Stimulated activated CD8-positive, alpha-beta memory T cell treated with anti-CD3 and anti-CD28 coated beads, Interleukin-7, amount 100 ng/mL, for 1 hour (primary cell): ENCODE data around the gene FGF1.

ENCODE experiments used
- DNase-seq, 2 donors: peaks; one replicate each; pipeline ENCODE4 v3.0.0-alpha.2; 2020; ENCODE audit warnings: low read depth in 2 of 2

FGF1 gene

DNA sequence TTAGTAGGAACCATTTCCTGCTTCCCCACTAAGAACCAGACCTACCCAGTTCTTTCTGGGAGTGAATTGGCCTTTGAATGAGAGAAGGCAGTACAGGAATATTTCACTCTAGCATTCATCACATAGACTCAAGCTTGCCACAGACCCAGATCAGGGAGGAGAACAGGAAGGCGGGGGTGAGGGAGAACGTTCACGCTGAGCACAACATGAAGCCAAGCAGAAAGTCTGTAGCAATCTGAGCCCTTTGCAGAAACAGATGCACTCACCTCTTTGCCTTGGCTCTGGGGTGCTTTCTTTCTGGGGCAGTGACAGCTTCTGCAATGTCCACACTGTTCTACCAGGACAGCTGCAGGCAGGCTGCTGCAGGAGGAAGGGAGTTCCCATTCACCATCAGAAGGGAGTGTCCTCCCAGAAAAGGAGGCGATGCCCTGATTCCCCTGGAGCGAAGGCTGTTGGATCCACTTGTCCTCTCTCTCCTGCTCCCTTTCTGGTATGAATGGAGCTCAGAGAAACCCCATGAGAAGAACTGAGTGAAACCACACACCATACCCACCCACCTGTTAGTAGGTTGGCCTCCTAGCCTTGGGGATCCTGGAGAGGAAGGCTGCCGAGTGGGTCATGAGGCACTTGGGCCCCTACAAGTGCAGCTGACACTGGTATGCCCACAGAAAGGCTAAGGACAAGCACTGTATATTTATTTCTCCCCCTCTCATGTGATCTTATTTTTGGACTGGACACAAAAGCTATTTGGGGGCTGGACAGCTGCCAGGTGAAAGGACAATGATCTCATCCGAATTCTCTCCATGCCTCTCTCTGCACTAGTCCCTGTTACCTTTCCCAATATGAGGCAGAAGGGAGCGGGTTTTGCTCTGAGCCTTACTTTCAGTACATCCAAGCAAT lies 11.7 kb upstream of the FGF1 start:
- no peak for DNase-seq

DNA sequence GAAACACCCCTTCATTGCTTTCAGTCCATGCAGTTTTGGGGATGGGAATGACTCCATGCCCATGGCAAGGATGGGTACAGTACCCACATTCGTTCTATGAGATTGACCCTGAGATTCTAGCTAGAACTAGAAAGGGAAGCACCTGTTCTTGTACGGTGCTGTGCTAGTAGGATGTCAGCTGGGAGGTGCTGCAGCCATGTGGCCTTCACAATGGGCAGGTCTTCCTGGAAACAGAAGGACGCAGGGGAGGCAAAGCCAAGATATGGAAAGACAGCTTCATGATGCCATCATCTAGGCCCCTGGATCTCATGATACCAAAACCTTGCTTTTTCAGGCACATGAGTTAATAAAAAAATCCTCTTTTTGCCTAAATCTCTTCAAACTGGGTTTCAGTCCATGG lies 10.5 kb upstream of the FGF1 start:
- no peak for DNase-seq

DNA sequence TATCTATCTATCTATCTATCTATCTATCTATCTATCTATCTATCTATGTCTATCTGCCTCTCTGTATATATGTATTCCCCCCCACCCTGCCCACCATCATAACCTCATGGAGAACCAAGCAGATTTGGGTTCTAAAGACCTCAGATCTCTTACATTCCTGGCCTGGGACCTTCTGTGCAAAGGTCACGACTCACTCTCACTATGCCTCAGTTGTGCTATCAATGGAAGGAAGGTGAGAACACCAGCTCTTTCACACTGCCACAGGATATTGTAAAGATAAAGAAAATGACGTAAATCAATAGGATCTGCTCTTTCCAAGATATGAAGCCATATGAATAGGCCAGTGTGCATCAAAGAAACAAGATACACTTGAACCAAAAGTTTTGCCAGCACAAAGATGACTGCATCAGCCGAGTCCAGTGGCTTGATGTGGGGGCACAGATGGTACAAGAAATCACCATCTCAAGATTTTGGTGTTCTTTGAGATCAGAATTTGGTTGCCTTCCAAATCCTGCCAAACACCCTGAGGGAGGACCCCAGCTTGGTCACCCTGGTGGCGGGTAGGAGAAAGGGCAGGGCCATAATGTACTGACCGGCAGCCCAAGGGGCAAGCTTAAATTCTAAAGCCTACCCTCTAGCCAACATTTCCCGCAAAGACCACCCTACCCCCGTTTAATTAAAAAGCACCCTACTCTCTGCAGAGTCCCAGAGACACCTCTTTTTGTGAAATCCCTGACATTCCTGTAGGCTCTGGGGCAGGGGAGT lies 8.4 kb upstream of the FGF1 start:
- no peak for DNase-seq

DNA sequence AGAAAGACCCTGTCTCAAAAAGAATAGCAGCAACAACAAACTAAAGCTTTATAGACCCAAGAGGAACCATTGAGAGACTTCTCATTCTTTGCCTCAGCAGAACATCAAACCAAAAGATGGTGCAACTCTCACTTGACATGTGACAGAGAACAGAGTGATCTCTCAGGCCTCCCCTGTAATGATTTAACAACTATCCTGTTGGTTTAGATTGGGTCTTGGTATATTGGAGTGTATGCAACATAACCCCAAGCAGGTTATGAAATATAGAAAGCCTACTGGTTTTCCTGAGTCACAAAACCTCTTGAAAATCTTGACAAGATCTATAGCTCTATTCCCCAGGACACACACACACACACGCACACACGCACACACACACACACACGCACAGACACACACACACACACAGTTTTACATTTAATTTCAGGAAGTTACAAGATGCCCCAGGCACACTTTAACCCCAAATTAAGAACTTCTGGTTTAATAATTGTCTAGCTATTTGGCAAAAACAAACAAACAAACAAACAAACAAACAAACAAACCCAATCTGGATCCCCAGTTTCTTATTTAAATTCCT lies 6.5 kb upstream of the FGF1 start:
- no peak for DNase-seq

DNA sequence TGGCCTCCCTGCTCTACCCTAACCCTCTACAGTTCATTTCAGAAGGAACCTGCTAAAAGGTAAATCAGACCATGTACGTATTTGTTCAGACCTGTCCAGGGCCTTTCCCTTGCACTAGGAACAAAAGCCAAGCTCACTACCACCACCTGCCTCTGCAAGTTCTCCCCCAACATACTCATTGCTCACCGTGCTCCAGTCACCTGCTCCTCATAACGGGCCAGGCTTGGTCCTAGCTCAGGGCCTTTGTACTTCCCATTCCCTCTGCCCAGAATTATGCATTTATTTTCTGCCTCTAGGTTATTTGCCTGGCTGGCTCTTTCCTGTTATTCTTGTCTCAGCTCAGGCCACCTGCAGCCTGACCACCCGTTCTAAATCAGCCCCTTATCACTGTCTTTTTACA lies 4.8 kb upstream of the FGF1 start:
- no peak for DNase-seq

DNA sequence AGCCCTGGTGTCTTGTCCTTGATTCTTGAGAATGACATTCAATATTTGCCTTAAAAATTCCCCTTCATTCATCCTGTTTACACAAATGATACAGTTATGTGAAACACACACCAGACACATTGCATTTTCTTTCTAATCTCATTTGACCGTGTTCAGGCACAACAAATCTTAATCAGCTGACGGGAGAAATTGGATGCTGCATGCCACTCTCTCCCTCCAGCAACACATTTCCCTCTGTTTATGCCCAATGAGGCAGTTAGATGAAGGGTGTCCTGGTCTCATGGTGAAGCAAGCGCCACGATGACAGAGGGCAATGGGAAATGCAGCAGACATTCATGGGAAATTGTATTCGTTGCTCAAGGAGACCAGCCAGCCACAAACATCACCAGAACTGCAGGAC lies 3.2 kb upstream of the FGF1 start:
- DNase-seq: no peak

DNA sequence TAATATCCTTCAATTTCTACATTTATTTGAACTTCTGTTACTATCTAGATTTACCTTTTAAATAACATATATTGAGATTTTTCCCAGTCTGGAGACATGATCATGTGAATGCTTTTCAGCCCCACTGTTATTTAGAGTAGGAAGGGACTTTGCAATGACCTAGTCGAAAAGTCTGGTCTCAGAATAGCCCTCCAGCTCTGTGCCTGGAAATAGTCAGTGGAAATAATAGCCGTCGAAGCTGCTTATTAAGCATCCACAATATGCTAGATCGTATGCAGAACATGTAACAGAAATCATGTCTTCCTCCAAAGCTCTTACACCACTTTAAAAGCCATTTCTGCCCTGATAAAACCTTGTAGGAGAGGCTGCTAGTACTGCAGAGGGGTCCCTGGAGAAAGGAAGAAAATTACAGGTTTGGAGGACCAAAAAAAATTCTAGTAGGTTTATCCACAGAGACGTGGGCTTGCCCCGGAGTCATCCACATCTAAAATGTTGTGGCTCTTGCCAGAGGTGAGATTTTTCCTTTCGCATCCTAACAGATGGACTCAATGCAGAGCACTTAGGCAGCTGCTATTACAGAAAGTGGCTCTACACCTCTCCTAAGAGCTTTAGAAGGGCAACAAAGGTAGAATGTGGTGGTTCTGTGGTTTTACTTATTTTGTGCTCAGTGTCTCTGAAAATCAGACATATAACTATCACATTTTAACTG lies 2.5 kb upstream of the FGF1 start:
- DNase-seq: no peak

DNA sequence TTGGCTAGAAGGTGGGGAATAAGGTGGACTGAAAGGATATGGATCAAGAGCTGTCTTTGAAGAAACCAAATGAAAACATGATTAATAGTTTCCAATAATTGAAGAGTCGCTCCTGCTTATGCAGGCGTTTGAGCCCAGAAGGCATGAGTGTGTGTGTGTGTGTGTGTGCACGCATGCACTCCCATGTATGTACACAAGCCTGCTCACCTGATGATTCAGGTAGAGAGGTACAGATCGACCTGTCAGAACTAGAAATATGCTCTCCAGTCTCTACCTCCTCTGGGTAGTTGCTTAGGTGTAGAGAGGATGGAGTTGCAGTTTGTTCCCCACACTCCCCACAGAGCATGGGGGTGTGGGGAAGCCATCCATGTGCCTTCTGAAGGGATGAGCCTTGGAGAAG lies 1.1 kb upstream of the FGF1 start:
- no peak for DNase-seq

DNA sequence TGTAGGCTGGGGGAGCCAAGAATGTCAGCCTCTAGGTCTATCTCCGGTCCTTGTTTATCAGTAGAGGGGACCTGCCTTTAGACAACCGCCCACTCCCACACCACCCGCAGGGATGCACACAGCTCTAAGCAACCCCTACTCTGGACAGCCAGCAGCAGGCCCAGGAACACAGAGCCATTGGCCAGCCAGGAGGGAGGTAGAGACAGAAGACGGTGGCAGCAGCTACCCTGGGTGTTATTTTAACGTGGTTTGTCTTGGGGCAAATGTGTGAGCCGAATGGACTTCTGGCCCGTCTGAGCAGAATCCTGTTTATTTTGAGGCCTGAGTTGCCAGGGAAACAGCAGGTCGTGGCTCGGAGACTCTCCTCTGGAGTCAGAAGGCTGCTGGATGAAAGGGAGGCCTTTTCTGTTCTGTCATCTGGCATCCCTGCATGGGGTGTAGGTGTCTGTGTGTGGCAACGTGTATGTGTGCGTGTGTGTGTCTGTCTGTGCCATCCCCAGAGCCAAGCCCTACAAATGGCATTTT lies 382 bp upstream of the FGF1 start:
- no peak for DNase-seq

DNA sequence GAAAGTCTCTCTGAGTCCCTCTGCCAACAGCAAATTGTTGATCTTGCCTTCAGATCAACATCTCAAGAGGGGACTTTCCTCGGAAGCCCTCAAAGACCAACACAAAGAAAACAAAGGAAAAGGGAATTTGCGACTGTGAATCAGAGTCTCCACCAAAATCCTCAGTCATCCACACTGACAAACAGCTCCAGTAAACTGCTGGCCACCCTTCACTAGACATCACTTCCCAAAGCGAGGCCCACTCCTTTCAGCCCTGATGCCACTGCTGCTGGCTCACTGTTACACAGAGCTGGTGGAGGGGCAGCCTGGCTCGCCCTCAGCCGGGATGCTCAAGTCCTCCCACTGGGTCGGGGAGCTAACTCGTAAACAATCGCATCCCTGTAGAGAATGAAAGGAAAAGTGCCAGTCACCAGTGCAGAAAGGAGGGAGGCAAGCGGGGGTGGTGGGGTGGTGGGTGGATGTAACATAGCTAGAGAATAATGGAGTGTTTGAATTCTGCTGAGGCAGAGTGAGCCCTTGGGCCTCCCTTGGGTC lies 1.3 kb downstream of the FGF1 start:
- no peak for DNase-seq

DNA sequence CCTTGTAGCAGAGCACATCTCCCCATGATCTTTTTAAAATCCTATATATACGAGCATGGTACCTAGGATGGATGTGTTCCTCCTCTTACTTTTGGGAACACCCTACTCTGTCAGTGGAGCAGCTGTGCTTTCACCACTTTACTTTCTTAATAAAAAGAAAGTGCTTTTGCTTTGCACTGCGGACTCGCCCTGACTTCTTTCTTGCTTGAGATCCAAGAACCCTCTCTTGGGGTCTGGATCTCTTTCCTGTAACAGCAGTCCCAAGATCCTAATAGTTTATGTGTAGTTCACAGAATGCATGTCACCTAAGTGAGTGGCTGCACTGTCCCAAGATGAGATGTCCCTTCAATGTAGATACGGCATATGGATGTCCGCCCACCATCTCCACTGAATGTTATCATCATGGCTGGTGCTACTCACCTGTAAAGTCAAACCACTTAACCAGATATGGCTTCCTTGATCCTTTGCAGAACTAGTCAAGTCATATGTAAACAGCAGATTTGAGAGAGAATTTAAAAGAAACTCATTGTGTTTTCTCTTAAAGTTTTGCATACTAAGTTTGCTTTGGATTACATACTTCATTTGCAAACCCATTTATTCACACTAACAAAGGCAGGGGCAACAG lies 1.9 kb downstream of the FGF1 start:
- no peak for DNase-seq

DNA sequence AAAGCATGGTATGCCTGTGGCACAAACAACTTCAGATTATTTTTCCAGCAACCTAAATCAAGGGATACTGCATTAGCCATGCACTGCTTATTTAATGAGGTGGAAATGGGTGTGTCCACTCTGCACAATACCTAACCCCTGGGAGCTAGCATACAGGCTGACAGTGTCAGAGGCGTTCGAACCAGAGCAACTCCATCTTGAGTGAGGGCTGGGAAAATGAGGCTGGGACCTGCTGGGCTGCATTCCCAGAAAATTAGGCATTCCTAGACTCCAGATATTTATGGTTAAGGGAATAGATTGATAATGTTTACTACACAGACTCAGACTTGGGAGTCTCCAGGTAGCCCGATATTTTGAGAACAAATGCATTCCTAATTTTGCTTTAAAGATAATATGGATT lies 2.8 kb downstream of the FGF1 start:
- no peak for DNase-seq

DNA sequence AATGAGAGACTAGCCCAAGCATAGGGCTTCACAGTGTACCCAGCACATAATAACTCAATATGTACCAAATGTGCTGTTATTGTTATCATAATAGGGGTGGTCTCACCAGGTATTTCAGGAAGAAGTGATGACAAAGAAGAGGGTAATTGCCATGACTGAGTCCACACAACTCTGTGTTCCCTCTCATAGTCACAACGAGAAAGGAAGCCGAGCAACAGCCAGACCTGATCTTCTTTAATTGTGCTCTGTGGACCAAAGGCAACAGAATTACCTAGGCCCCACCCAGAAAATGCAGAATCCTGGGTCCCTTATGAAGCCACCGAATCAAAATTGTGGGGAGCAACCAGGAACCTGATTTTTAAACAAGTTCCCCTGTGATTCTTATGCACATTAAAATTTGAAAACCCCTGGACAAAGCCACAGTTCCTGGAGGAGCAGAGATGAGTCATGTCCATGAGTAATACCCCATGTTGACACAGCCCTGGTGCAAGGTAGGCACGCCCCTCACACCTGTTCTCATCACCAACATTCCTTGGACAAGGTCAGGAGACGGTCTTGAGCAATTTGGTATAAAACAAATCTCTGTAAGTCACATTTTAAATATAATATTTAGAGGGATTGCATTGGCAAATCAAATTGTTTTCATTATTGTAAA lies 5.2 kb downstream of the FGF1 start:
- DNase-seq: no peak

DNA sequence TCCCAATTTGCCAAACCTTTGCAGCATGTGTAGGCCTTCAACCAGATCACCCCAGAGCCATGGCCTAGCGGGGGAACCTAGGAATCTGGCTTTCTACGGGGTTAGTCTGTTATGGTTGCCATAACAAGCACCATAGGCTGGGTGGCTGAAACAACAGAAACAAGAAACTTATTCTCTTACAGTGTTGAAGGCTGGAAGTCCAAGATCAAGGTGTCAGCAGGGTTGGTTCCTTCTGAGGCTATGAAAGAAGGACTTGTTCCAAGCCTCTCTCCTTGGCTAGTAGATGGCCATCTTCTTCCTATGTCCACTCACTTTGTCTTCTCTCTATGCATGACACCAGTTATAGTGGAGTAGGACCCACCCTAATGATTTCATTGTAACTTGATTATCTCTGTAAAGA lies 6.1 kb downstream of the FGF1 start:
- no peak for DNase-seq

DNA sequence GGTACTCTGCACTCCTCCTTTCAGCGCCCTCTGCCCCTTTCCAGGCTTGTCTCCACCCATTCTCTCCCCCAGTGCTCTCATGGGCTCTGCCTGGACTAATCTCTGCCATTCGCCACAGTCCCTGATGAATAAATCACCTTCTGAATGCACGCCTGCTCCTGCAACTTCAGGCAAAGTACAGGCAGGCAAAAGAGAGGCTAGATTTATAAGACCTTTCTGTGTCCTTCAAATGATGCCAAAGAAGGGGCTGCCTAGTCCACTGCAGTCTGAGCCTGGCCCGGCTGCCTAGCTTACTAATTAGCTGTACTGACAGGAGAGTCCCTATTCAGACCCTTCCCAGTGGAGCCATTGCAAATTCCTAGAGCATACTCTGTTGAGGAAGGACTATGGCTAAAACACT lies 7.4 kb downstream of the FGF1 start:
- DNase-seq: no peak

DNA sequence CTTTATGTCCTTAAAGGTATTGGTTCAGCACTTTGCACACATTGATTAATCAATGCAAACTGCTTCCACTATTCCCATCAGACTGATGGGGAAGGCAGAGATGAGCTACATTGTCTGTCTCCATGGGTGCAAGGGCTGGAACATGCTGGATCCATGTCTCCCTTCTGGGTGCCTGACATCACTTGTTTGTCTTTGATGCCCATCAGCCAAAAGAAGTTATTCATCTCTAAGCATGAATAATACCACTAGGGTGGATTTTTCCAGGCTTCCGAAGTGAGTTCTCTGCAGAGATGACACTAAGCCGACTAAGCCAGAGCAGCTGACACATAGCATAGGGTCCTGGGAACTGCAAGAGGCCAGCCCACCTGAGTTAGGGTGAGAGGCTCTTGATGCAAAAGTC lies 8.7 kb downstream of the FGF1 start:
- DNase-seq: no peak

DNA sequence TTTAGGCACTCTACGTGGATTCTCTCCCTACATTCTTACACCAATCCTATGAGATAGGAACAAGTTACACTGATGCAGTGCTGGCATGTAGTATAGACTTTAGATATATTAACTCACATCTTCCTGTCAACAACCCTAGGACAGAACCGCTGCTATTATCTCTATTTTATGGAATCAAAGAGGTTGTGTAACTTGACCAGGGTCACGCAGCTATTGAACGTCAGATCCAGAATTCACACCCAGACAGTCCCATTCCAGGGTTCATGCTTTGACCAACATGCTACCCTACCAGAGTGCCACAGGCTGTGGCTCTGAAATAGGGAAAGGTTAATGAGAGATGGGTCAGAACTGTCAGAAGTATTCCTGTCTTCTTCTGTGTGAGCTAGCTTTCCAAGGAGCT lies 9.6 kb downstream of the FGF1 start:
- DNase-seq: no peak

DNA sequence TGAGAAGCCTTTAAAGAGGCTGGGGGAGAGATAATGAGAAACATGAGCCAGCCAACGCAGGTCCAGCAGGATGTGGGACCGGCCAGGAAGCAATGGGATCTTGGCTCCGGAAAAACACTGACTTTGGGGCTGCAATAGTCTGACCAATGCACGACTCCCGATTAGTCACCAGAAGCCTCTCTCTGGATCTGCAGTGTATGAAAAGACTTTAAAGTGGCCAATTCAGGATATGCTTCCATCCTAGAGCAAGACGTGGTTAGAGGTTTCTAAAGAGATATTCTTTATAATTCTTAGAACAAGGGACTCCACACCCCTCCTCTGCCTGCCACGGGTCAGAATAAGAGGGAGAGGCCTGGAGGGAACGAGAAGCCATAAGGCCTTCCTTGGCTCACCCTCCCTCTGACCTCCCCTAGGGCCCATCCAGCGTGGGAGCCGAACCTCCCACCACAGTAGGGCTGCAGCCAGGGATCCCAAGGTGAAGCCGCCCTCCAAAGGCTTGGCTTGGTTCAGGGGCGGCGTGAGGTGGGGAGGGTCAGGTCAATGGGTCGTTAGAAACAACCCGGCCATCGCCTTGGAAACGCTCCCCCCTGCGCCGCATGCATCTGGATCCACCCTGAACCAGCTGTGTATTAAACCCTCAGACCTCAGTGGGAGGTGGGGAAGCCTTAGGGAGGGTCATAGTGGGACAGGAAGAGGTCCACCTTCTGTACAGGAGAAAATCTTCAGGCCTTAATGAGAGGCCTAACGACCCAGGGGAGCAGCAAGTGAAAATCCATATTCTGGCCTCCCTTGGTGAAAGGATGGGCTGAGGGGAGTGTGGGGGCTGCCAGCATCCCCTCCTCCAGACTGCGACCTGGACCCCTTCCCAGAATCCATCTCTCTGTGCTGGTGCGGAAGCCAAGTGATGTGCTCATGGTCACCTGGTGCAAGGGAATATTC lies 11.1 kb downstream of the FGF1 start:
- DNase-seq: no peak

DNA sequence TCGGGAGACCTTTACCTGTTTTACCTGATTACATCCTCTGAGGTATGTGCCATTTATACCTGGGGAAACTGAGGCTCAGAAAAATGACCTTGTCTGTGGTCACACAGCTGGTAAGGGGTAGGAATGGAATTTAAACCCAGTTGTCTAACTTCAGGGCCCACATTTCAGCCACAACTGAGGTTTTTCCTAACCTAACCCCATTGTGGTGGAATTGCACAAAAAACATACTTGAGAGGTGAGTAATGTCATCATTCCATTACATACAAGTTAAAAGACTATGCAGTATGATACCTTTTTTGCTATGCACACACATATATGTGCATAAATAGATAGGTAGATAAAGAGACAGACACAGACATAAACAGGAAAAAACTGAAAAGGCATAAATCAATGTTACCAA lies 14.1 kb downstream of the FGF1 start:
- DNase-seq: no peak

DNA sequence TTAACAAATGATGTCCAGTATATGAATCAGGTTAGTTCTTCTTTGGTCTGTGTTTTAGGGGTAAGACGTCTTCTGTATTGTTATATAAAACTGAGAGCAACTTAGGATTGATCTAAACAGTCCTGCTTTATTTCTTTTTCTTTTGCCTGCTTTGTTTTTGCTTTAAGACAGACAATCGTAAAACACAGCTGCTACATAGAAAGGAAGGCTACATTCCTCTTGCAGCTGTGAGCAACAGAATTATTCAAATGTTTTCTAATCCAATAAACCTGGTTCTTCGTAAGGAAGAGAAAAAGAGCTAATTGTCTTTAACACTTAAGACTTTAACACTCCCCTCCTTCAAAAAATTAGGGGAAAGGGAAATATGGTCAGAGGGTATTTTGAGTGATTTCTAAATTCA lies 14.6 kb downstream of the FGF1 start:
- DNase-seq: no peak
